ENCODE data around the gene POLR2E.
A peak's percentile ranks its signal among the peaks of the same experiment; 100 is the strongest.

The POLR2E gene

DNA sequence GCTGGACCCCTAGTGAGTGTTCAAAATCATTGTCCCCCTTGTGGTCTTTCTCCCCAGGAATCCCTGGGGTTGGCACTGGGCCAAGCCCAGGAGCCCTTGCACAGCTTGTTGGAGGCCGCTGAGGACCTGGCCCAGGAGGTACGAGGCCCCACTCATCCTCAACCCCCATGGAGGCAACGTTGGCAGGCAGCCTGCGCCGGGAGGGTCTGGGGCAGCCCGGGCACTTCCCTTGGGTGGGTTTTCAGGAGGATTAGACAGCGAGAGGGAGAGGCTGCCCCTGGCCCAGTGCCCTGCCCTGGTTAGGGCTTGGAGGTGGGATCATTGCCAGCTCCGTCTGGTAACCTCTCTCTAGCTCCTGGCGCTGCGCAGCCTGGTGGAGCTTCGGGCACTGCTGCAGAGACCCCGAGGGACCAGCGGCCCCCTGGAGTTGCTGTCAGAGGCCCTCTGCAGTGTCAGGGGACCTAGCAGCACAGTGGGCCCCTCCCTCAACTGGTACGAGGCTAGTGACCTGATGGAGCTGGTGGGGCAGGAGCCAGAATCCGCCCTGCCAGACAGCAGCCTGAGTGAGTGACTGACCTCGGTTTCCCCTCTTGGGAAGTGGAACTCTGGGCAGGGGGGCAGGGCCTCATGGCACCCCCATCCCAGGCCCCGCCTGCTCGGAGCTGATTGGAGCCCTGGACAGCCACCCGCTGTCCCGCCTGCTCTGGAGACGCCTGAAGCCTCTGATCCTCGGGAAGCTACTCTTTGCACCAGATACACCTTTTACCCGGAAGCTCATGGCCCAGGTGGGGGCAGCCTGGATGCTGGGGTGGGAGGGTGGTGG lies 52.3 kb downstream of the POLR2E start:
- DNase-seq: peak; percentile 62

DNA sequence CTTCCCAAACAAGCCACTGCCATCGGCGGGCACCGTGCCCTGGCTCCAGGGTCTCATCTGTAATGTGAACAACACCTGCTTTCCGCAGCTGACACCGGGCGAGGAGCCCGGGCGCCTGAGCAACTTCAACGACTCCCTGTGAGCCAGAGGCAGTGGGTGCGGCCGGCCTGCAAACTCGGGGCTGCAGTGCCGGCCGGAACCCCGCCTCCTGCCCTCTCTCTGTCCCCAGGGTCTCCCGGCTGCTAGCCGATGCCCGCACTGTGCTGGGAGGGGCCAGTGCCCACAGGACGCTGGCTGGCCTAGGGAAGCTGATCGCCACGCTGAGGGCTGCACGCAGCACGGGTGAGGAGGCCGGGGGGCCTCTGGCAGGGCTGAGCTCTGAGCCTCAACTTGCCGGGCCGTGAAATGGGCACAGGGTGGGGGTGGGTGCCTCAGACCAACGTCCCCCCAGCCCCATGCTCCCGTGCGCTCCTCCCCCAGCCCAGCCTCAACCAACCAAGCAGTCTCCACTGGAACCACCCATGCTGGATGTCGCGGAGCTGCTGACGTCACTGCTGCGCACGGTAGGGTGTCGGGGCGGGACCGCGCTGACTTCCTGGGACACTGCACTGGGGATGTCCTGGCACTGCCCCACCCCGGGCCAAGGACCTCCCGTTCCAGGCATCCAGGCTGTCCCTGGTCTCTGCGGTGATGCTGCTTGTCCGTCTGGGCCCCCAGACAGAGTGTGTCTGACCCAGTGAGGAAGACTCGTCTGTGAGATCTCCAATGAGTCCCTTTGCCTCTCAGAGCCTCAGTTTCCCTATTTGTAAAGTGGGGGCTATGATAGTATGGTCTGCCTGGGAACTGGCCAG lies 53.1 kb downstream of the POLR2E start:
- no peak for DNase-seq

DNA sequence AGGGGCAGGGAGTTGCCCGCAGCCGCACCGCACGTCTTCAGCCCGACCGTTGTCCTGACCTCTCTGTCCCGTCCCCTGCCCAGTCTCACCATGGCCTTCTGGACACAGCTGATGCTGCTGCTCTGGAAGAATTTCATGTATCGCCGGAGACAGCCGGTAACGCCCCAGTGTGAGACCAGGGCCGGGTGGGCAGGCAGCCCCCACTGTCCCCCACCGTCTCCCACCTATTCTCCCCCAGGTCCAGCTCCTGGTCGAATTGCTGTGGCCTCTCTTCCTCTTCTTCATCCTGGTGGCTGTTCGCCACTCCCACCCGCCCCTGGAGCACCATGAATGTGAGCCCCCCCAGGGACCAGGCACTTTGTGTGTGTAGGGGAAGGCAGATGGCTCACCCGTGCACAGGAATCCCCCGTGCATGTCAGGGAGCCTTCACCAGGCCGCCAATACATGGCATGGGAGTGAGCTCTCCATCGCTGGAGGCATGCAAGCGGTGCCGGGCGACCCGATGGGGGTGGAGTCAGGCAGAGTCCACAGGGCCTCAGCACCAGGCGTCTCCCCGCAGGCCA lies 53.8 kb downstream of the POLR2E start:
- no peak for DNase-seq

DNA sequence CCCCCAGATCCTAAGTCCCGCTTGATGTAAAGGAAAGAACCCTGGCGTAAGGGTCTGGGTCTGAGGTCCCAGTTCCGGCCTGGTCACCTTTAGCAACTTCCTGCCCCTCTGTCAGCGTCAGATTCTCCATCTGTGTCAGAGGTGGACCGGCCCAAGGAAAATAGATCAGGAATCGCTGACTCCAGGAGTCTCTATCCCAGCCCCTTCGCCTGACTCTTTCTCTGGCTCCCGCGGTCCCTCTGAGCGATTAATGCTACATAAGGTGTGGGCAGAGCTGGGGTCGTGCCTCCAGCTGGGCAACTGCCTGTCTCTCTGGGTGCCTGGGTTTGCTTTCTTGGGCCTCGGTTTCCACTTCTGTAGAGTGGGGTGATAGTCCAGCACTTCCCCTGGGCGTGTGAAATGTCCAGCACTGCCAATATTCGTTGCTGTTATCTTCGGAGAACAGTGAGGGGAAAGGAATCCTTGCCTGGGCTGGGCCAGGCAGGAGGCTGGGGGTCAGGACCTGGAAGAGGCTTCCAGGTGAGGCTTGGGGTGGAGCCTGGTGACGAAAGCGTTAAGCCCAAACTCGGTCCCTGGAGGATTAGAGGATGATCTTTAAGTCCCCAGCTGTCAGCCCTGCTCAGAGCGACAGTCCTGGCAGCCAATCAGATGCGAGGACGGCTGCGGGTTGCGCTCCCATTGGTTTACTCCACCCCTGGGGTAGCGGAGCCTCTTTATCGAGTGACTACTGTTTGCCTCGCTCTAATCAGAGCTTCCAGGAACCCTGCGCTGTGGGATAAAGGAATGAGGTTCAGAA lies 54.5 kb downstream of the POLR2E start:
- DNase-seq: peak; percentile 91

DNA sequence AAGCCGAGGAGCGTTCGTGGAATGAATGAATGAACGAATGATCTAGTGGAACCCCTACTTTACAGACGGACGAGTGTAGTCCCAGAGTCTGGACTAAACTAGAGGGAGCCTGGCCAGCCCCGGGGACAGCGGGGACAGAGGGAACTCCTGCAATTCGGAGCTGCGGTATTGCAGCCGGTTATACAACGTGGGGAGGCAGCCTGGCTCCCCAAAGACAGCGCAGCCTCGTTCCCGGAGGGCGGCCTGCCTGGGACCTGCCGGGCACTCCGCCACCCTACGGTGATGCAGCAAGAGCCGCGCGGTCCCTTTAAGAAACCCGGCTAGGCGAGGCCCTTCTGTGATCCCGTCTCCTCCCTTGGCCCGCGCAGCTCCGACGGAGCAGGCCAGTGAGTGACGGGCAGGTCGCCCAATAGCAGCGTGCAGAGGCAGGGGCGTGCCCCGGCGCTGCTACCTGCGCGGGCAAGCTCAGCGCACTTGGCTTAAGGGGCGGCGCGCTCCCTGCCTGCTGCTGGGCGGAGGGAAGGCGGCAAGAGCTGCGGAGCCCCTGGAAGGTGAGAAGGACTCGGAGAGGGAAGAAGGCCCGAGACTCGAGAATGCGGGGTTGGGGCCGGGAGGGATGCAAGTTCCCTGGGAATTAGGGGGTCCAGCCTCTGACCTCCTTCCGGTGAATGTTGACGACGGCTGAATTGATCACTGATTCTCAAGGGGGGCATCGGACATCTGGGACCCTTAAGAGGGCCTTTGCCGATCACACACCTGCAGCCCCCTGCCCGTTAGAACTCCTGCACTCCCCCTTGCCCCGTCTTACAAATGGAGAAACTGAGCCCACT lies 55.3 kb downstream of the POLR2E start, which contains the start of gene ABCA7:
Gene ABCA7, plus strand, starts transcription at position 462 of the 830 bp plus-strand sequence. CDS start 1,255 bp downstream, outside the sequence.
- DNase-seq: peak; percentile 95

DNA sequence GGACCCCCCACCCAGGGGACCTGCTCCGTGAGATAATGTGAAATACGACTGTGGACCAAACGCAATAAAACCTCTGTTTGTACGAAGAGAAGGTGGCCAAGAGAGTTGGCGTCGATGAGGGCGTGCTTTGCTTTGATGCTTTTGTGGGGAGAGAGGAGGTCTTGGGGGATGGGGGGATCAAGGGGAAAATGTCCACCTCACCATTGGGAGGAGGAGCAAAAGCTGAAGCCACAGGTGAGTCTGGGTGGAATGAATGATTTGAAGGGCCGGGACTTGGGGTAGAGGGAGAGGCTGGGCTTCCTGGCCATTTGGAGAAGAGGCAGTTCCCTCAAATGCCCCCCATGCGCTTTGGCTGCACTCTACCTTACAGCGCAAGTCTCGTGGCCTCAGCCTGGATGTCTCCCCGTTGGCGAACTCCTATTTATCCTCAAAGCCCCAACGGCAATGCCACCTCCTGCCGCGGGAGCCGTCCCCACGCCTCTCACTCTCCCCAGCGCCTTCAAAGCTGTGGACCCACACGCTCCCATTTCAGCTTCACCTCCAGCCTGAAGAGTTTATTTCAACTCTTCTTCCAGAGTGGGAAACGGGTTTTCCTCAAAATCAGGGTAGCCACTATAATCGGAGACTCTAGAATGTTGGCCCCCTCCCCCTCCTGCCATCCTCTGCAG lies 56.1 kb downstream of the POLR2E start:
- no peak for DNase-seq

DNA sequence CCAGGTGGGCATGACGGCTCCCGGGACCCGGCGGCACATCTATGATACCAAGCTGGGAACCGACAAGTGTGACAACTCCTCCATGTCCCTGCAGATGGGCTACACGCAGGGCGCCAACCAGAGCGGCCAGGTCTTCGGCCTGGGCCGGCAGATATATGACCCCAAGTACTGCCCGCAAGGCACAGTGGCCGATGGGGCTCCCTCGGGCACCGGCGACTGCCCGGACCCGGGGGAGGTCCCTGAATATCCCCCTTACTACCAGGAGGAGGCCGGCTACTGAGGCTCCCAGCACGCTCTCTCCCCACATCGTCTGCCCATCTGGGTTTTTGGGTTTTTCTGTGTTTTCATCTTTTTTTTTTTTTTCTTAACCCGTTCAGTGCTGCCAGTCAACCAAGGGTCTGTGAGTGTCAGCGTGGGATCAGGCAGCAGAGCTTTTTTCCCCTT lies 57.5 kb downstream of the POLR2E start:
- no peak for DNase-seq

Measured in NCI-H1105 (cell line).